WTC11 (cell line): ENCODE results near the gene HECW1. TPM values are rescaled to one million over a fixed set of nuclear protein-coding genes. Genes with fewer than 3 reads are reported as not detected.

Experiments used
- ATAC-seq: fragments of 200-7000 bp; cut with Tn5 transposase; 2 replicates; pipeline ENCODE4 v1.10.0; 2021; ENCODE audit warnings: mild to moderate bottlenecking, moderate library complexity
- CTCF ChIA-PET: fragments of 300-600 bp; sonication (Branson Sonifier 250); formaldehyde crosslinking; loops from one replicate; lab custom pipeline; 2021; ENCODE audit warnings: antibody characterized with exemption; lab: Charles Lee
- POLR2A ChIA-PET: fragments of 350-600 bp; sonication (Branson Sonifier 250); formaldehyde crosslinking; loops from one replicate; lab custom pipeline; 2021; ENCODE audit warnings: antibody characterized with exemption; lab: Charles Lee
- DNase-seq: peaks from one replicate; pipeline ENCODE4 v3.0.0; 2021; ENCODE audit warnings: low spot score
- H3K27ac Mint-ChIP-seq: 2 replicates; pipeline ENCODE4 v1.8.0; 2021; ENCODE audit warnings: mixed read lengths
- H3K27me3 Mint-ChIP-seq: 2 replicates; pipeline ENCODE4 v1.8.0; 2021; ENCODE audit warnings: low read depth, mild to moderate bottlenecking, moderate library complexity, mixed read lengths
- H3K36me3 Mint-ChIP-seq: 2 replicates; pipeline ENCODE4 v1.8.0; 2021; ENCODE audit warnings: mixed read lengths
- H3K4me1 Mint-ChIP-seq: 2 replicates; pipeline ENCODE4 v1.8.0; 2022; ENCODE audit warnings: mixed read lengths
- H3K4me3 Mint-ChIP-seq: 2 replicates; pipeline ENCODE4 v1.8.0; 2021; ENCODE audit warnings: mild to moderate bottlenecking, moderate library complexity, mixed read lengths
- H3K9me3 Mint-ChIP-seq: 2 replicates; pipeline ENCODE4 v1.8.0; 2021; ENCODE audit warnings: mixed read lengths
- FOXP4 ChIP-seq: sonication (generic); formaldehyde crosslinking; IDR thresholded peaks from 2 replicates; pipeline ENCODE4 v1.8.0; 2022; ENCODE audit warnings: mild to moderate bottlenecking, missing genetic modification reagents
- GABPB1 ChIP-seq: sonication (generic); formaldehyde crosslinking; IDR thresholded peaks from 2 replicates; pipeline ENCODE4 v1.8.1; 2023; ENCODE audit warnings: mild to moderate bottlenecking, missing genetic modification reagents
- IRF1 ChIP-seq: sonication (generic); formaldehyde crosslinking; IDR thresholded peaks from 2 replicates; pipeline ENCODE4 v1.8.0; 2023; ENCODE audit warnings: missing genetic modification reagents
- JUN ChIP-seq: sonication (generic); formaldehyde crosslinking; IDR thresholded peaks from 2 replicates; pipeline ENCODE4 v1.8.0; 2023; ENCODE audit warnings: mild to moderate bottlenecking, missing genetic modification reagents
- MXD4 ChIP-seq: fragments of 250-450 bp; sonication (Bioruptor Pico); IDR thresholded peaks from 2 replicates; pipeline ENCODE4 v1.8.0; 2021; ENCODE audit warnings: mild to moderate bottlenecking, moderate library complexity, borderline replicate concordance
- NFE2L1 ChIP-seq: sonication (generic); formaldehyde crosslinking; IDR thresholded peaks from 2 replicates; pipeline ENCODE4 v1.8.1; 2023; ENCODE audit warnings: missing genetic modification reagents
- NFYB ChIP-seq: sonication (generic); formaldehyde crosslinking; conservative IDR thresholded peaks from 2 replicates; pipeline ENCODE4 v1.8.0; 2022; ENCODE audit warnings: low read depth, missing genetic modification reagents
- NR1H2 ChIP-seq: sonication (generic); formaldehyde crosslinking; IDR thresholded peaks from 2 replicates; pipeline ENCODE4 v1.9.0; 2021; ENCODE audit warnings: mild to moderate bottlenecking, moderate library complexity, missing genetic modification reagents
- PRDM15 ChIP-seq: sonication (generic); formaldehyde crosslinking; IDR thresholded peaks from 2 replicates; pipeline ENCODE4 v1.8.0; 2022; ENCODE audit warnings: missing genetic modification reagents
- RELA ChIP-seq: sonication (generic); formaldehyde crosslinking; IDR thresholded peaks from 2 replicates; pipeline ENCODE4 v1.8.1; 2022; ENCODE audit warnings: missing genetic modification reagents, mild to moderate bottlenecking, borderline replicate concordance
- ZNF232 ChIP-seq: sonication (generic); formaldehyde crosslinking; IDR thresholded peaks from 2 replicates; pipeline ENCODE4 v1.8.0; 2022; ENCODE audit warnings: mild to moderate bottlenecking, missing genetic modification reagents
- ZNF317 ChIP-seq: sonication (generic); formaldehyde crosslinking; IDR thresholded peaks from 2 replicates; pipeline ENCODE4 v1.8.1; 2023; ENCODE audit warnings: low read depth, mild to moderate bottlenecking, moderate library complexity, missing genetic modification reagents, borderline replicate concordance
- ZNF671 ChIP-seq: fragments of 250-450 bp; sonication (Bioruptor Pico); IDR thresholded peaks from 2 replicates; pipeline ENCODE4 v1.8.0; 2021; ENCODE audit warnings: mild to moderate bottlenecking
- total RNA-seq: library from RNA; stranded (reverse); gene quantifications from 3 replicates; pipeline ENCODE4 v1.2.3, GENCODE V29; 2021
- TF ChIP-seq, protein P1 (sequence below): sonication (generic); formaldehyde crosslinking; IDR thresholded peaks from 2 replicates; pipeline ENCODE4 v1.8.1; 2022; ENCODE audit warnings: mild to moderate bottlenecking, moderate library complexity, missing genetic modification reagents
- TF ChIP-seq, protein P2 (sequence below): sonication (generic); formaldehyde crosslinking; IDR thresholded peaks from 2 replicates; pipeline ENCODE4 v1.8.0; 2023; ENCODE audit warnings: missing genetic modification reagents, mild to moderate bottlenecking, borderline replicate concordance
- TF ChIP-seq, protein P3 (sequence below): sonication (generic); formaldehyde crosslinking; IDR thresholded peaks from 2 replicates; pipeline ENCODE4 v1.8.1; 2023; ENCODE audit warnings: mild to moderate bottlenecking, missing genetic modification reagents, borderline replicate concordance
- TF ChIP-seq, protein P4 (sequence below): sonication (generic); formaldehyde crosslinking; IDR thresholded peaks from 2 replicates; pipeline ENCODE4 v1.8.0; 2022; ENCODE audit warnings: mild to moderate bottlenecking, missing genetic modification reagents

The HECW1 gene
- total RNA-seq, 1 experiment from 2014 or later: 6.1 TPM

- DNase-seq (no peak), ATAC-seq (no peak)
- Mint-ChIP-seq H3K9me3 (no peaks in the 10 kb centered on the region), H3K4me1 (no peaks in the 10 kb centered on the region), H3K36me3 (no peaks in the 10 kb centered on the region), H3K4me3 (no peak overlapping the region), H3K27ac (no peak overlapping the region), H3K27me3 (no peaks in the 10 kb centered on the region)
- ChIA-PET CTCF (no interaction called here), POLR2A (no interaction called here)
- TF ChIP-seq IRF1 (CRISPR knock-in tag): no peak
- no peak for TF ChIP-seq NR1H2 (CRISPR knock-in tag)
- no peak for TF ChIP-seq NFE2L1
- TF ChIP-seq, protein P1, sequence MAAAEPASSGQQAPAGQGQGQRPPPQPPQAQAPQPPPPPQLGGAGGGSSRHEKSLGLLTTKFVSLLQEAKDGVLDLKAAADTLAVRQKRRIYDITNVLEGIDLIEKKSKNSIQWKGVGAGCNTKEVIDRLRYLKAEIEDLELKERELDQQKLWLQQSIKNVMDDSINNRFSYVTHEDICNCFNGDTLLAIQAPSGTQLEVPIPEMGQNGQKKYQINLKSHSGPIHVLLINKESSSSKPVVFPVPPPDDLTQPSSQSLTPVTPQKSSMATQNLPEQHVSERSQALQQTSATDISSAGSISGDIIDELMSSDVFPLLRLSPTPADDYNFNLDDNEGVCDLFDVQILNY (CRISPR knock-in tag): no peak
- no peak for TF ChIP-seq NFYB (CRISPR knock-in tag)
- no peak for TF ChIP-seq GABPB1 (CRISPR knock-in tag)
- TF ChIP-seq FOXP4 (CRISPR knock-in tag): no peak
- TF ChIP-seq MXD4 (CRISPR knock-in tag): no peak
- TF ChIP-seq, protein P2, sequence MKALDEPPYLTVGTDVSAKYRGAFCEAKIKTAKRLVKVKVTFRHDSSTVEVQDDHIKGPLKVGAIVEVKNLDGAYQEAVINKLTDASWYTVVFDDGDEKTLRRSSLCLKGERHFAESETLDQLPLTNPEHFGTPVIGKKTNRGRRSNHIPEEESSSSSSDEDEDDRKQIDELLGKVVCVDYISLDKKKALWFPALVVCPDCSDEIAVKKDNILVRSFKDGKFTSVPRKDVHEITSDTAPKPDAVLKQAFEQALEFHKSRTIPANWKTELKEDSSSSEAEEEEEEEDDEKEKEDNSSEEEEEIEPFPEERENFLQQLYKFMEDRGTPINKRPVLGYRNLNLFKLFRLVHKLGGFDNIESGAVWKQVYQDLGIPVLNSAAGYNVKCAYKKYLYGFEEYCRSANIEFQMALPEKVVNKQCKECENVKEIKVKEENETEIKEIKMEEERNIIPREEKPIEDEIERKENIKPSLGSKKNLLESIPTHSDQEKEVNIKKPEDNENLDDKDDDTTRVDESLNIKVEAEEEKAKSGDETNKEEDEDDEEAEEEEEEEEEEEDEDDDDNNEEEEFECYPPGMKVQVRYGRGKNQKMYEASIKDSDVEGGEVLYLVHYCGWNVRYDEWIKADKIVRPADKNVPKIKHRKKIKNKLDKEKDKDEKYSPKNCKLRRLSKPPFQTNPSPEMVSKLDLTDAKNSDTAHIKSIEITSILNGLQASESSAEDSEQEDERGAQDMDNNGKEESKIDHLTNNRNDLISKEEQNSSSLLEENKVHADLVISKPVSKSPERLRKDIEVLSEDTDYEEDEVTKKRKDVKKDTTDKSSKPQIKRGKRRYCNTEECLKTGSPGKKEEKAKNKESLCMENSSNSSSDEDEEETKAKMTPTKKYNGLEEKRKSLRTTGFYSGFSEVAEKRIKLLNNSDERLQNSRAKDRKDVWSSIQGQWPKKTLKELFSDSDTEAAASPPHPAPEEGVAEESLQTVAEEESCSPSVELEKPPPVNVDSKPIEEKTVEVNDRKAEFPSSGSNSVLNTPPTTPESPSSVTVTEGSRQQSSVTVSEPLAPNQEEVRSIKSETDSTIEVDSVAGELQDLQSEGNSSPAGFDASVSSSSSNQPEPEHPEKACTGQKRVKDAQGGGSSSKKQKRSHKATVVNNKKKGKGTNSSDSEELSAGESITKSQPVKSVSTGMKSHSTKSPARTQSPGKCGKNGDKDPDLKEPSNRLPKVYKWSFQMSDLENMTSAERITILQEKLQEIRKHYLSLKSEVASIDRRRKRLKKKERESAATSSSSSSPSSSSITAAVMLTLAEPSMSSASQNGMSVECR (CRISPR knock-in tag): no peak
Measured at GRCh38 chr7:43496596-43496995, 384.1 kb downstream of the HECW1 start.

GRCh38 chr7:43501870-43502269 is 389.4 kb downstream of the HECW1 start:
- H3K4me1 Mint-ChIP-seq: no peaks in the 10 kb centered on the region
- no peak overlapping the region for H3K4me3 Mint-ChIP-seq
- ATAC-seq: no peak
- no peak overlapping the region for H3K27ac Mint-ChIP-seq
- H3K36me3 Mint-ChIP-seq: no peaks in the 10 kb centered on the region
- H3K27me3 Mint-ChIP-seq: no peaks in the 10 kb centered on the region
- POLR2A ChIA-PET: interaction anchor here (0.9 kb wide), 1 partner anchor 81 kb away, joined by 3 read pairs; the partner anchor contains the start of gene STK17A
- CTCF ChIA-PET: interaction anchor here (1.7 kb wide), 1 partner anchor 46 kb away, joined by 5 read pairs; no protein-coding TSS in a partner anchor
- DNase-seq: no peak
- H3K9me3 Mint-ChIP-seq: no peaks in the 10 kb centered on the region
- TF ChIP-seq JUN (CRISPR knock-in tag): no peak
- TF ChIP-seq ZNF671 (CRISPR knock-in tag): no peak
- TF ChIP-seq MXD4 (CRISPR knock-in tag): no peak
- TF ChIP-seq, protein P3, sequence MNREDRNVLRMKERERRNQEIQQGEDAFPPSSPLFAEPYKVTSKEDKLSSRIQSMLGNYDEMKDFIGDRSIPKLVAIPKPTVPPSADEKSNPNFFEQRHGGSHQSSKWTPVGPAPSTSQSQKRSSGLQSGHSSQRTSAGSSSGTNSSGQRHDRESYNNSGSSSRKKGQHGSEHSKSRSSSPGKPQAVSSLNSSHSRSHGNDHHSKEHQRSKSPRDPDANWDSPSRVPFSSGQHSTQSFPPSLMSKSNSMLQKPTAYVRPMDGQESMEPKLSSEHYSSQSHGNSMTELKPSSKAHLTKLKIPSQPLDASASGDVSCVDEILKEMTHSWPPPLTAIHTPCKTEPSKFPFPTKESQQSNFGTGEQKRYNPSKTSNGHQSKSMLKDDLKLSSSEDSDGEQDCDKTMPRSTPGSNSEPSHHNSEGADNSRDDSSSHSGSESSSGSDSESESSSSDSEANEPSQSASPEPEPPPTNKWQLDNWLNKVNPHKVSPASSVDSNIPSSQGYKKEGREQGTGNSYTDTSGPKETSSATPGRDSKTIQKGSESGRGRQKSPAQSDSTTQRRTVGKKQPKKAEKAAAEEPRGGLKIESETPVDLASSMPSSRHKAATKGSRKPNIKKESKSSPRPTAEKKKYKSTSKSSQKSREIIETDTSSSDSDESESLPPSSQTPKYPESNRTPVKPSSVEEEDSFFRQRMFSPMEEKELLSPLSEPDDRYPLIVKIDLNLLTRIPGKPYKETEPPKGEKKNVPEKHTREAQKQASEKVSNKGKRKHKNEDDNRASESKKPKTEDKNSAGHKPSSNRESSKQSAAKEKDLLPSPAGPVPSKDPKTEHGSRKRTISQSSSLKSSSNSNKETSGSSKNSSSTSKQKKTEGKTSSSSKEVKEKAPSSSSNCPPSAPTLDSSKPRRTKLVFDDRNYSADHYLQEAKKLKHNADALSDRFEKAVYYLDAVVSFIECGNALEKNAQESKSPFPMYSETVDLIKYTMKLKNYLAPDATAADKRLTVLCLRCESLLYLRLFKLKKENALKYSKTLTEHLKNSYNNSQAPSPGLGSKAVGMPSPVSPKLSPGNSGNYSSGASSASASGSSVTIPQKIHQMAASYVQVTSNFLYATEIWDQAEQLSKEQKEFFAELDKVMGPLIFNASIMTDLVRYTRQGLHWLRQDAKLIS (CRISPR knock-in tag): no peak
- TF ChIP-seq, protein P4, sequence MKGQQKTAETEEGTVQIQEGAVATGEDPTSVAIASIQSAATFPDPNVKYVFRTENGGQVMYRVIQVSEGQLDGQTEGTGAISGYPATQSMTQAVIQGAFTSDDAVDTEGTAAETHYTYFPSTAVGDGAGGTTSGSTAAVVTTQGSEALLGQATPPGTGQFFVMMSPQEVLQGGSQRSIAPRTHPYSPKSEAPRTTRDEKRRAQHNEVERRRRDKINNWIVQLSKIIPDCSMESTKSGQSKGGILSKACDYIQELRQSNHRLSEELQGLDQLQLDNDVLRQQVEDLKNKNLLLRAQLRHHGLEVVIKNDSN (CRISPR knock-in tag): no peak
- no peak for TF ChIP-seq PRDM15 (CRISPR knock-in tag)
- TF ChIP-seq RELA: no peak
- no peak for TF ChIP-seq ZNF317 (CRISPR knock-in tag)
- no peak for TF ChIP-seq ZNF232 (CRISPR knock-in tag)
